Measurements from ENCODE around the gene SLAIN2. TPM values are rescaled to one million over a fixed set of nuclear protein-coding genes. Genes with fewer than 3 reads are reported as not detected.
"Not testable (repeated sequence)": the region's sequence is repeated elsewhere in the genome, so short reads cannot be mapped to it uniquely, and the experiment has no call there.

SLAIN2 gene
- 10 to 100 TPM; 66.3 to 75.4 (median 72.0) TPM for total RNA-seq

DNA sequence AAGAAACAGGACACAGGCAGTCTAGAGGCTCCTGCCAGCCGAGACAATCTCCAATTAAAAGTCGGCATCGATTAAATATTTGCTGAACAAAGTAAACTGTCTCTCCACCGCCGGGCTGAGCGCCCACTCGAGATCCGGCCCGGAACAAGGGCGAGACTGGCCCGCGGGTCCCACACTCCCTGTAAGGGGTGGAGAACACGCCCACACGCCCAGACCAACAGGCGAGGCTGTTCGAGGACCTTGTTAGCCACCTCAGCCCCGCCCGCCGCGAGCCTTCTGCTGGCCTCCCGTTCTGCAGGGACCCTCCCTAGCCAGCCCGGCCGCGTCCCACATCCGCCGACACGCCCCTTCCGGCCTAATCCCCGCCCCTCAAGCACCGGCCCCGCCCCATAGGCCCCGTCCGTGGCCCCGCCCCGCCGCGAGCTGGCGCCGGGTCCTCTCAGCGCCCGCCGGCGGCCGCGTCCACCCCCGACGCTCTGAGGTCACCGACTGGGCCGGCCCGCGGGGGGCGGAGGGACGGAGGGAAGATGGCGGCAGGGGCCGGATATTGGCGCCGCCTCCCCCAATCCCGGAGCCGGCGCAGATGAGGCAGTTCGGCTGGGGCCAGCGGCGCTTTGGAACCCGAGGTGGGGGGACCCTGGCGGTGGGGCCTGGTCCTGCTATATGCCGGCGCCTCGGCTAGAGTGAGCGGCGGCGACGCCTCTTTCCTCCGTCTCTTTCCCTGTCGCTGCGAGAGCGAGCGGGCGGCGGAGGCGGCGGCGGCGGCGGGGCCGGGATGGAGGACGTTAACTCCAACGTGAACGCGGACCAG lies at the start of gene SLAIN2:
Gene SLAIN2, plus strand, starts transcription at position 565 of the 811 bp plus-strand sequence. Its CDS starts 211 bp downstream, at position 776.
- H3K36me3 Mint-ChIP-seq (ENCODE audit: insufficient read depth), result peaks cover 2% of the 10 kb centered on the region
- no peaks in the 10 kb centered on the region for H3K27me3 Mint-ChIP-seq (ENCODE audit: low read depth)
- peak; percentile 97 for DNase-seq
- H3K4me3 Mint-ChIP-seq, result peak within 1 kb of the TSS; percentile 99
- no peaks in the 10 kb centered on the region for H3K9me3 Mint-ChIP-seq
- peaks cover 57% of the 10 kb centered on the region for H3K4me1 Mint-ChIP-seq (ENCODE audit: low read depth)
- peak; percentile 88 for ATAC-seq

DNA sequence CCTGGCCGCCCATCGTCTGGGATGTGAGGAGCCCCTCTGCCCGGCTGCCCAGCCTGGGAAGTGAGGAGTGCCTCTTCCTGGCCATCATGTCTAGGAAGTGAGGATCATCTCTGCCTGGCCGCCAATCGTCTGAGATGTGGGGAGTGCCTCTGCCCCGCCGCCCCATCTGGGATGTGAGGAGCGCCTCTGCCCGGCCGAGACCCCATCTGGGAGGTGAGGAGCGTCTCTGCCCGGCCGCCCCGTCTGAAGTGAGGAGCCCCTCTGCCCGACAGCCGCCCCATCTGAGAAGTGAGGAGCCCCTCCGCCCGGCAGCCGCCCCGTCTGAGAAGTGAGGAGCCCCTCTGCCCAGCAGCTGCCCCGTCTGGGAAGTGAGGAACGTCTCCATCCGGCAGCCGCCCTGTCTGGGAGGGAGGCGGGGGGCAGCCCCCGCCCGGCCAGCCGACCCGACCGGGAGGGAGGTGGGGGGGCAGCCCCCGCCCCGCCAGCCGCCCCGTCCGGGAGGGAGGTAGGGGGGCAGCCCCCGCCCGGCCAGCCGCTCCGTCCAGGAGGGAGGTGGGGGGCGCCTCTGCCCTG lies 49.0 kb upstream of the SLAIN2 start:
- not testable (repeated sequence) for H3K4me3 Mint-ChIP-seq; ATAC-seq; H3K36me3 Mint-ChIP-seq (ENCODE audit: insufficient read depth); H3K27me3 Mint-ChIP-seq (ENCODE audit: low read depth); H3K9me3 Mint-ChIP-seq; H3K4me1 Mint-ChIP-seq (ENCODE audit: low read depth); DNase-seq

DNA sequence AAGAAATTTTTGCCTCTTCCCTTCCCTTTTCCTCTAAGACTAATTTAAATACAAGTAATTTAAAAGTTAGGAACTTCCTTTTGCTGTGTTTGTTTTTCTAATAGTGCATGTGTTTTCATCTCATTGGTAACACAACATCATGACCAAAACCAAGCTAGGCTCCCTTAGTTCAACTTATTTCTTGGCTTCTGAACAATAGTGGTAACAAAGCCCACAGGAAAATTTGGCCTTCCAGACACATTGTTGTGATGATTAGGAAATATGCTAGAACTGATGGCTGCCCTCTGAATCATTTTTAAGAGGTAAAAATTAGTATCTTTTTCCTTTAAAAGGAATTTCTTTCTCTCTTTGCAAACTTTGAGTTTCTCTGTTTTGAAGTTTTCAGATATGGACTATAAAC lies 46.2 kb upstream of the SLAIN2 start:
- peaks cover 3% of the 10 kb centered on the region for H3K27me3 Mint-ChIP-seq (ENCODE audit: low read depth)
- ATAC-seq (no peak), DNase-seq (no peak)
- H3K36me3 Mint-ChIP-seq (ENCODE audit: insufficient read depth), result no peaks in the 10 kb centered on the region
- peaks cover 9% of the 10 kb centered on the region for H3K4me1 Mint-ChIP-seq (ENCODE audit: low read depth)
- H3K4me3 Mint-ChIP-seq, result no peak overlapping the region
- no peaks in the 10 kb centered on the region for H3K9me3 Mint-ChIP-seq

DNA sequence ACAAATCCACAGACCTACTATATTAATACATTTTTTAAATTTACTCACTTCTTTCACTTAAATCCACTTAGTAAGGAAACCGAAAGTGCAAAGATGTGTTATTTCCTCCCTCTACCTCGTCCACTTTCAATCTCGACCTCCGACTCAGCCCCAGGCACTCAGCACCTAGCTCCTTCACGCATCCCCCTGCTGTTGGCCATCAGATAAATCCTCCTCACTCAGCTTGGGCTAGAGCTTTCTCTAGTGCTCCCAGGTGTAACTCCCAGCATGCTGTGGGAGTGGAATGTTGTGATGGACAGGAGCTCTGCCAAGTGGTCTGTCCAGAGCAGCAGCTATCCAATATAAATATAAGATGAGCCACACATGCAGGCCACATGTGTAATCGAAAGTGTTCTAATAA lies 45.0 kb upstream of the SLAIN2 start:
- Mint-ChIP-seq H3K4me3 (peak overlapping the region; percentile 20), H3K4me1 (ENCODE audit: low read depth) (peaks cover 9% of the 10 kb centered on the region), H3K9me3 (no peaks in the 10 kb centered on the region), H3K36me3 (ENCODE audit: insufficient read depth) (no peaks in the 10 kb centered on the region), H3K27me3 (ENCODE audit: low read depth) (peaks cover 3% of the 10 kb centered on the region)
- ATAC-seq, result peak in 1 of 2 donors; percentile 50
- DNase-seq, result no peak

DNA sequence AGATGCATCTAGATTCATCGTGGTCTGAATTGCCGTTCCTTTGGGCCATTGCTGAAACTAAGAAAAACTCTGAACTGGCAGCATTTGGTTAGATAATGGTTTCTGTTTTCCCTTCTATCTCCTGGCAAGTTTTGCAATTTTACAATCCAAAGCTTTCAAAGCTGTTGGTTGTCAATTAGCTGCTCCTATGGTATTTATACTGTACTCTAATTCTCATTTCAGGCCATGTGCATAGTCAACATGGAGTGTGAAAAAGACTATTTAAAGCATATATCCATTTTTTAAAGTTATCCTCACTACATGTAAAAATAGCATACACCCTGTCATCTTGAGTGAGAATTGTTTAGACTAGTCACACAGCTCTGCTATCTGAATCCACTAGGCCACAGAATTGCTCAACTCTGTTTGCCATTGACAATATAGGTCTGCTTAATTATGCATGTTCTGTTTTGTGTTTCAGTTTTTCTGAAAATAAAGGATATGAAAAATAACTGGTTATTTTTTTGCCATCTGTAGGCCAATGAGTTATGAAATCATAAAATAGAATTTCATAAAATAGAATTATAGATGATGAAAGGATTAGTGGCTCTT lies 44.0 kb upstream of the SLAIN2 start:
- peaks cover 9% of the 10 kb centered on the region for H3K4me1 Mint-ChIP-seq (ENCODE audit: low read depth)
- H3K27me3 Mint-ChIP-seq (ENCODE audit: low read depth), result no peaks in the 10 kb centered on the region
- no peaks in the 10 kb centered on the region for H3K9me3 Mint-ChIP-seq
- no peak for ATAC-seq
- no peaks in the 10 kb centered on the region for H3K36me3 Mint-ChIP-seq (ENCODE audit: insufficient read depth)
- no peak for DNase-seq
- no peak overlapping the region for H3K4me3 Mint-ChIP-seq

DNA sequence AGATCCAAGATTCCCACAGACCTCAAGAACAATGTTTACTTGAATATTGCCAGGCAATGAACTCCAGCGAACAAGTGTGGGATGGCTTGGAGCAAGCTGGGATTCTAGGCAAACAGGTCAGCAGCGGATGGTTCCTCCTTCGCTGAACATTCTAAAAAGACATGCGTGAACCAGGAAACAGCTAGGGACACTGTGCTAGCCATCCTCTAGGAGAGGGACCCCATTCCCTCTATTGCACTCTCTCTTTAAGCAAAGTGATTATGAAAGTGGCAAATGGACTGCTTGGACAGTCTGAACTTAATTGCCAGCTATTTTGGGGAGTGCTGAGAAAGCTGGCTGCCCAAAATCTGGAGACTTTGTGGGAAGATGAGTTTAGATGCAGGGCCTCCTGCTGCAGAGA lies 41.8 kb upstream of the SLAIN2 start:
- no peak for DNase-seq
- Mint-ChIP-seq H3K36me3 (ENCODE audit: insufficient read depth) (no peaks in the 10 kb centered on the region), H3K4me1 (ENCODE audit: low read depth) (peaks cover 9% of the 10 kb centered on the region), H3K27me3 (ENCODE audit: low read depth) (no peaks in the 10 kb centered on the region), H3K9me3 (no peaks in the 10 kb centered on the region), H3K4me3 (no peak overlapping the region)
- no peak for ATAC-seq

DNA sequence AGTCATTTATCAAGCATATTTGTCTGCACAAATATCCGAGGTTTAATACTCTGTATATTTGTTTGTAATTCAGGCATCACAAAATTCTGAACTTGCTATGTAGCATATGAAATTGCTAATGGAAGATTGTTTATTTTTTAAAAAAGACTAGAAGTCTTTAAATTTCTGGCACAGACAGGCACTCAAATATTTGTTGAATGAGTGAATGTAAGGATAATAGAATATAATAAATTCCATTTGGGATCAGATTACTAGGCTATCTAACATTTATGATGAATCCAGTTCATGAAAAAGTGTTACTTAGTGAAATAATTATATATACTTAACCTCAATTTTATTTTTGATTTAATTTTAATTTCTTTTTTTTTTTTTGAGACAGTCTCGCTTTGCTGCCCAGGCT lies 41.3 kb upstream of the SLAIN2 start:
- DNase-seq (no peak), ATAC-seq (no peak)
- Mint-ChIP-seq H3K36me3 (ENCODE audit: insufficient read depth) (no peaks in the 10 kb centered on the region), H3K4me3 (no peak overlapping the region), H3K4me1 (ENCODE audit: low read depth) (peaks cover 9% of the 10 kb centered on the region), H3K9me3 (no peaks in the 10 kb centered on the region), H3K27me3 (ENCODE audit: low read depth) (no peaks in the 10 kb centered on the region)

DNA sequence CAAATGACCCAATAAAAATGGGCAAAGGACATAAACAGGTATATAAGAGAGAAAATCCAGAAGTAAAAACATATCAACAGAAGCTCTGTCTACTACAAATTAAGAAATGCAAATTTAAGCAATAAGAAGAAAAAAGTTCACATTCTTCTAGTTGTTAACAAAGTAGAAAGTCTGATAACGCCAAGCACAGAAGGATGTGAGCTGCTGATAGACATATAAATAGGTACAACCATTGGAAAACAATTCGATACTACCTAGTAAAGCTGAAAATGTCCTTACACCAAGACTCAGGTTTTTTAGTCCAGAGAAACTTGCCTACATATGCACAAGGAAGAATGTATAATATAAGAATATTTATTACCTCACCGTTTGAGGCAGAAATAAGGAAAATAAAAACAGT lies 35.8 kb upstream of the SLAIN2 start:
- H3K9me3 Mint-ChIP-seq, result no peaks in the 10 kb centered on the region
- no peaks in the 10 kb centered on the region for H3K4me1 Mint-ChIP-seq (ENCODE audit: low read depth)
- H3K27me3 Mint-ChIP-seq (ENCODE audit: low read depth), result peaks cover 3% of the 10 kb centered on the region
- no peaks in the 10 kb centered on the region for H3K36me3 Mint-ChIP-seq (ENCODE audit: insufficient read depth)
- H3K4me3 Mint-ChIP-seq, result no peak overlapping the region
- no peak for DNase-seq
- ATAC-seq, result no peak

DNA sequence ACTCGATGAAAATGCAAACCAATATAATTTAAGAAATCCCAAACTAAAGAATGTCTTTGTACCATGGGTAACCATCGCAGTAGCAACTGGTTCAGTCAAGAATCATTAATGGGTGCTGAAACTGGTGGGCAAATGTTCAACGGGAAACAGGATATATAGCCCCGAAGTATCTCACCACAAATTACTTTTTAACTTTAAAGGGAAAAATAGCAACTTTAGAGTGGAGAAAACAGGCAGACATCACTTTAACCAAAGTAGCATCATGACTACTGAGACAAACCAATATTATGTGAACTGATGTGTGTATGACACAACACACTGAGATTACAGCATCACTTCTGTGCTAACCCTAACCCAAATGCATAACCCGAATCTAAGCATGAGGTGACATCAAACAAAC lies 33.8 kb upstream of the SLAIN2 start:
- DNase-seq (no peak), ATAC-seq (no peak)
- H3K36me3 Mint-ChIP-seq (ENCODE audit: insufficient read depth), result no peaks in the 10 kb centered on the region
- peaks cover 3% of the 10 kb centered on the region for H3K27me3 Mint-ChIP-seq (ENCODE audit: low read depth)
- H3K4me1 Mint-ChIP-seq (ENCODE audit: low read depth), result no peaks in the 10 kb centered on the region
- H3K9me3 Mint-ChIP-seq, result no peaks in the 10 kb centered on the region
- H3K4me3 Mint-ChIP-seq, result no peak overlapping the region

DNA sequence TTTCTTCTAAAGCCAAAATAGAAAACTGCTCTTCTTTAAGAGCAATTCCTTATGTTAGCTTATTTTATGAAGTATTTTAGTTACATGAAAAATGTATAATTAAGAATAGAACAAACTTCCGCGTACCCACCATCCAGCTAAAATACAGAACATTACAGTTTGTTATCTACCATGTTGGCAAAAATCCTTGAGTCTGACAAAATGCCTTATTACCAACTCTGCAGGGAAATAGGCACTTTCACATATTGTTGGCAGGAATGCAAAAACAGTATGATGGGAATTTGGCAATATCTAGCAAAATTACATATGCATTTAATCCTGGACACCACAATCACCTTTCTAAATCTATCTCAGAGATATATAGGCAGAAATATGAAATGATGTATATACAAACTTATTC lies 32.4 kb upstream of the SLAIN2 start:
- DNase-seq (no peak), ATAC-seq (no peak)
- no peak overlapping the region for H3K4me3 Mint-ChIP-seq
- no peaks in the 10 kb centered on the region for H3K36me3 Mint-ChIP-seq (ENCODE audit: insufficient read depth)
- H3K27me3 Mint-ChIP-seq (ENCODE audit: low read depth), result peaks cover 3% of the 10 kb centered on the region
- no peaks in the 10 kb centered on the region for H3K4me1 Mint-ChIP-seq (ENCODE audit: low read depth)
- no peaks in the 10 kb centered on the region for H3K9me3 Mint-ChIP-seq

DNA sequence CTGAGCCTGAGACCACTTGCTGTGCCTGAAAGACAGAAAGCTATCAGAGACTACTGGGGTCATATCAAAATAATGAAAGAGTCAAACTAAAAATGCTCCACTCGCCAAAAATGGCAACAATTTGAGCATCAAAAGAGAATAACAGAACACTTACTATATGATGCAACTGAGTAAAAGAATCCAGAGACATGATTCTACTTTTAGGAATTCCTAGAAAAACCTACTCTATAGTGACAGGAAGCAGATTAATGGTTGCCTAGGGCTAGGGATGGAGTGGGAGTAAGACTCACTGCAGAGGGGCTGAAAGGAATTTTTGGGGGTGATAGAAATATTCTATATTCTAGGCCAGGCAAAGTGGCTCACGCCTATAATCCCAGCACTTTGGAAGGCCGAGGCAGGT lies 29.4 kb upstream of the SLAIN2 start:
- Mint-ChIP-seq H3K9me3 (no peaks in the 10 kb centered on the region), H3K4me1 (ENCODE audit: low read depth) (no peaks in the 10 kb centered on the region), H3K36me3 (ENCODE audit: insufficient read depth) (no peaks in the 10 kb centered on the region), H3K27me3 (ENCODE audit: low read depth) (peaks cover 3% of the 10 kb centered on the region), H3K4me3 (no peak overlapping the region)
- ATAC-seq (no peak), DNase-seq (no peak)

DNA sequence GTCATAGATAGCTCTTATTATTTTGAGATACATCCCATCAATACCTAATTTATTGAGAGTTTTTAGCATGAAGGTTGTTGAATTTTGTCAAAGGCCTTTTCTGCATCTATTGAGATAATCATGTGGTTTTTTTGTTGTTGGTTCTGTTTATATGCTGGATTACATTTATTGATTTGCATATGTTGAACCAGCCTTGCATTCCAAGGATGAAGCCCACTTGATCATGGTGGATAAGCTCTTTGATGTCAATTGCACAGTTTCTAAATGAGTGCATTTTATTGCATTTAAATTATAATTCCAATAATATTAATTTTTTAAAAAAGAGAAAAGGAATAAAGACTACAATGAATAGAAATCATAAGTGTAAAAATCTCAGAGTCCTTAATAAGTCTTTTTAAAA lies 26.6 kb upstream of the SLAIN2 start:
- H3K9me3 Mint-ChIP-seq; ATAC-seq; H3K4me3 Mint-ChIP-seq; H3K27me3 Mint-ChIP-seq (ENCODE audit: low read depth); H3K4me1 Mint-ChIP-seq (ENCODE audit: low read depth); H3K36me3 Mint-ChIP-seq (ENCODE audit: insufficient read depth); DNase-seq: not testable (repeated sequence)

DNA sequence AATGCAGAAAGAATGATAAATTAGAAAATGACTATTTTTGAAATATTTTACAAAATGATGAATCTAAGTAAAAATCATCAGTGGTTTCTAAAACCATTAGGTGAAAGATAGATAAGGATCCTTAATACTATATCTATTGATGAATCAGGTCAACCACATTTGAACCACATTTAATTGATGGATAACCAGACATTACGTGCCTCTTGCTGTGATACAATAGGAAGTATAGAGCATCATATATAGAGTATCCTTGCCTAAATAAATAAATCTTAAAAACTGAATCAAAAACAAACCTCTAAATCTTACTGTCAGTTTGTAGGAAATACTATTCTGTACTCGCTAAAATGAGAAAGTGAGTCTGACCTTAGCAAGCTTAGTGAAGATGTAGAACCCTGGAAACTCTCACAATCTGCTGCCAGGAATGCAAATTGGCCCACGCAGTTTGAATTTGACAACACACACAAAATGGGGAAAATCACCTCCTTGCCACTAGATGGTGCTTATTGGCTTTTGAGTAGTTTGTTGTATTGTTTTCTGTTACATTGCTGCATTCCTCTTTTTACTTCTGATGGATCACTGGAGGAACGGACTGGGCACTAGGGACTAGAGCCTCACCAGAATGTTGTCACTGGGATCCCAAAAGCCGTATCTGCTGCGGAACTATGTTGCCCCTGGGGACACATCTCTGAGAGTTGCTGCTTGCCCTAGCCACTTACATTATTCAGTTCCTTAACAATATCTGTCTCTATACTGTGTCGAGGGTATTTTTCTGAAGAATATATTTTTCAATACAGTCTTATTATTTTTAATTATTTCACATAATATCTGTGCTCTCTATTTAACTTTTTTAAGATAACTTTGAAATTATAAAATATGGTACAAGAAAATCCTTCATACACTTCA lies 25.4 kb upstream of the SLAIN2 start:
- Mint-ChIP-seq H3K36me3 (ENCODE audit: insufficient read depth) (no peaks in the 10 kb centered on the region), H3K4me3 (no peak overlapping the region), H3K4me1 (ENCODE audit: low read depth) (no peaks in the 10 kb centered on the region), H3K9me3 (no peaks in the 10 kb centered on the region), H3K27me3 (ENCODE audit: low read depth) (no peaks in the 10 kb centered on the region)
- ATAC-seq (peak in 1 of 2 donors; percentile 40), DNase-seq (no peak)

DNA sequence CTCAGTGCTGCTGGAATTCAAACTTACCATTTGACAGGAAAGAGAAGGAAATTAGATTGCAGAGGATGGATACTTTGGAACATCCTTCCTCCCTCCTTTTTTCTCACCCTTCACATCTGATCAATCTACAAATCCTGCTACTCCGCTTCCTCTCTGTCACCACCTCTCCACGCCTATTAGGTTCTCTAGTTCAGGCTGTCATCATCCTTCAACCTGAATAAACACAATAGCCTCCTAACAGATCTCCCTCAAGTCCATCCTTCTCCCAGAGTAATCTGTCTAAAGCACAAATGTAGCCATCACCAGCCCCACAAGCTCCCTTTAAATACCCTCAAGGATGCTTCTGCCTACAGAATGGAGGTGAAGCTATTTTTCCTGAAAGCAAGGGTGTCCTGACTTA lies 20.0 kb upstream of the SLAIN2 start:
- ATAC-seq, result no peak
- Mint-ChIP-seq H3K4me1 (ENCODE audit: low read depth) (no peaks in the 10 kb centered on the region), H3K4me3 (no peak overlapping the region)

More for the DNA sequence above, 20.0 kb upstream of the SLAIN2 start:
- no peaks in the 10 kb centered on the region for H3K27me3 Mint-ChIP-seq (ENCODE audit: low read depth)
- no peak for DNase-seq
- no peaks in the 10 kb centered on the region for H3K36me3 Mint-ChIP-seq (ENCODE audit: insufficient read depth)
- no peaks in the 10 kb centered on the region for H3K9me3 Mint-ChIP-seq

Measured in activated T-cell treated with anti-CD3 and anti-CD28 coated beads, Interleukin-2, amount 50 U/mL, for 4 hours (primary cell).